Retinal pigment epithelial cell (primary cell): Measurements from ENCODE around the gene PEDS1.
"Not testable (repeated sequence)": the region's sequence is repeated elsewhere in the genome, so short reads cannot be mapped to it uniquely, and the experiment has no call there.

Source experiments
- DNase-seq: peaks from one replicate; pipeline ENCODE4 v3.0.0-alpha.2; 2010; ENCODE audit warnings: low read depth
- H3K4me3 ChIP-seq: 2 replicates; pipeline ENCODE4 v1.5.1; 2011; ENCODE audit warnings: mild to moderate bottlenecking, low read length, control low read depth, moderate library complexity
- CTCF ChIP-seq: conservative IDR thresholded peaks from 2 replicates; pipeline ENCODE4 v1.5.1; 2011; ENCODE audit warnings: low read depth, low read length, control low read depth, inconsistent platforms

Gene PEDS1

GRCh38 chr20:50141811-50142561 is 11.5 kb downstream of the PEDS1 start:
- DNase-seq = no peak
- no peak overlapping the region for H3K4me3 ChIP-seq
- TF ChIP-seq CTCF = no peak

- no peak for DNase-seq
- no peak for TF ChIP-seq CTCF
- H3K4me3 ChIP-seq = no peak overlapping the region
Measured at GRCh38 chr20:50141018-50141675, 12.4 kb downstream of the PEDS1 start.

- TF ChIP-seq CTCF = no peak
- no peak for DNase-seq
- no peak overlapping the region for H3K4me3 ChIP-seq
Measured at GRCh38 chr20:50140339-50140859, 13.1 kb downstream of the PEDS1 start.

GRCh38 chr20:50138479-50139393 is 14.8 kb downstream of the PEDS1 start:
- peak; percentile 37 for TF ChIP-seq CTCF
- DNase-seq = no peak
- H3K4me3 ChIP-seq = no peak overlapping the region

GRCh38 chr20:50138120-50138478 is 15.4 kb downstream of the PEDS1 start:
- no peak for DNase-seq
- H3K4me3 ChIP-seq = no peak overlapping the region
- TF ChIP-seq CTCF = no peak

GRCh38 chr20:50137702-50138101 is 15.8 kb downstream of the PEDS1 start:
- H3K4me3 ChIP-seq = not testable (repeated sequence)

GRCh38 chr20:50136822-50137599 is 16.5 kb downstream of the PEDS1 start:
- TF ChIP-seq CTCF = no peak
- DNase-seq = no peak
- no peak overlapping the region for H3K4me3 ChIP-seq

More at GRCh38 chr20:50137702-50138101, 15.8 kb downstream of the PEDS1 start:
- DNase-seq = not testable (repeated sequence)

GRCh38 chr20:50135157-50135556 is 18.4 kb downstream of the PEDS1 start:
- not testable (repeated sequence) for DNase-seq

More at GRCh38 chr20:50135157-50135556, 18.4 kb downstream of the PEDS1 start:
- not testable (repeated sequence) for H3K4me3 ChIP-seq
